HUES64 (cell line): Measurements from ENCODE around the gene GUCA2A.

Experiments used
- H3K27ac ChIP-seq: 2 replicates; pipeline ENCODE4 v1.7.0; 2013; ENCODE audit warnings: low read depth, low read length, inconsistent platforms
- H3K27me3 ChIP-seq: 2 replicates; pipeline ENCODE4 v1.6.1; 2013; ENCODE audit warnings: mild to moderate bottlenecking, low read length; ENCODE audit not compliant: insufficient read depth
- H3K36me3 ChIP-seq: 2 replicates; pipeline ENCODE4 v1.6.1; 2013; ENCODE audit warnings: mild to moderate bottlenecking, low read length; ENCODE audit not compliant: insufficient read depth
- H3K4me1 ChIP-seq: 2 replicates; pipeline ENCODE4 v1.6.1; 2013; ENCODE audit warnings: mild to moderate bottlenecking, low read length, moderate library complexity; ENCODE audit not compliant: insufficient read depth
- H3K4me3 ChIP-seq: 2 replicates; pipeline ENCODE4 v1.5.1; 2013; ENCODE audit warnings: mild to moderate bottlenecking, low read length, moderate library complexity
- H3K9ac ChIP-seq: 2 replicates; pipeline ENCODE4 v1.6.1; 2013; ENCODE audit warnings: mild to moderate bottlenecking, low read depth, low read length
- H3K9me3 ChIP-seq: 2 replicates; pipeline ENCODE4 v1.6.1; 2013; ENCODE audit warnings: low read depth, low read length; ENCODE audit not compliant: insufficient read depth
- WGBS: fragments of 150-250, 120-280 bp; methylation state at CpG from one replicate; pipeline ENCODE4 v1.1.7; 2013; ENCODE audit warnings: missing lambda C conversion rate; 5-methylcytosine and 5-hydroxymethylcytosine counted together

The GUCA2A gene

GRCh38 chr1:42125552-42125951 is 39.0 kb downstream of the GUCA2A start:
- H3K9ac ChIP-seq: no peak overlapping the region
- H3K4me3 ChIP-seq: no peak overlapping the region
- H3K27me3 ChIP-seq: no peaks in the 10 kb centered on the region
- no peaks in the 10 kb centered on the region for H3K4me1 ChIP-seq
- no peak overlapping the region for H3K27ac ChIP-seq
- 98% methylated on average over 1 of the region's 1 CpG for WGBS
- 0 out of 2 replicates have a peak, but pooled peaks cover 3% of the 10 kb centered on the region for H3K9me3 ChIP-seq
- no peaks in the 10 kb centered on the region for H3K36me3 ChIP-seq

GRCh38 chr1:42122408-42122807 is 42.1 kb downstream of the GUCA2A start:
- 97% methylated on average over 3 of the region's 3 CpGs for WGBS
- no peaks in the 10 kb centered on the region for H3K36me3 ChIP-seq
- no peak overlapping the region for H3K27ac ChIP-seq
- 0 out of 2 replicates have a peak, but pooled peaks cover 3% of the 10 kb centered on the region for H3K9me3 ChIP-seq
- no peaks in the 10 kb centered on the region for H3K4me1 ChIP-seq
- no peak overlapping the region for H3K9ac ChIP-seq
- H3K4me3 ChIP-seq: no peak overlapping the region
- no peaks in the 10 kb centered on the region for H3K27me3 ChIP-seq

GRCh38 chr1:42118125-42118524 is 46.4 kb downstream of the GUCA2A start:
- H3K36me3 ChIP-seq: no peaks in the 10 kb centered on the region

GRCh38 chr1:42117214-42117613 is 47.3 kb downstream of the GUCA2A start:
- H3K9ac ChIP-seq: no peak overlapping the region
- no peak overlapping the region for H3K4me3 ChIP-seq
- no peak overlapping the region for H3K27ac ChIP-seq
- H3K4me1 ChIP-seq: no peaks in the 10 kb centered on the region
- no peaks in the 10 kb centered on the region for H3K9me3 ChIP-seq
- H3K36me3 ChIP-seq: no peaks in the 10 kb centered on the region
- 83% methylated on average over 5 of the region's 5 CpGs for WGBS
- no peaks in the 10 kb centered on the region for H3K27me3 ChIP-seq

More at GRCh38 chr1:42118125-42118524, 46.4 kb downstream of the GUCA2A start:
- WGBS: 100% methylated on average over 1 of the region's 1 CpG
- Histone ChIP-seq H3K4me3 (no peak overlapping the region), H3K9me3 (0 out of 2 replicates have a peak, but pooled peaks cover 1% of the 10 kb centered on the region), H3K4me1 (no peaks in the 10 kb centered on the region), H3K27me3 (no peaks in the 10 kb centered on the region), H3K9ac (no peak overlapping the region), H3K27ac (no peak overlapping the region)

GRCh38 chr1:42114229-42114628 is 50.3 kb downstream of the GUCA2A start:
- Histone ChIP-seq H3K9me3 (no peaks in the 10 kb centered on the region), H3K27me3 (no peaks in the 10 kb centered on the region), H3K27ac (no peak overlapping the region), H3K36me3 (no peaks in the 10 kb centered on the region), H3K4me1 (no peaks in the 10 kb centered on the region), H3K4me3 (no peak overlapping the region), H3K9ac (no peak overlapping the region)
- WGBS: 91% methylated on average over 5 of the region's 5 CpGs
